ENCODE measurements around the gene OTUD5.
A peak's percentile ranks its signal among the peaks of the same experiment; 100 is the strongest.

OTUD5 gene

DNA sequence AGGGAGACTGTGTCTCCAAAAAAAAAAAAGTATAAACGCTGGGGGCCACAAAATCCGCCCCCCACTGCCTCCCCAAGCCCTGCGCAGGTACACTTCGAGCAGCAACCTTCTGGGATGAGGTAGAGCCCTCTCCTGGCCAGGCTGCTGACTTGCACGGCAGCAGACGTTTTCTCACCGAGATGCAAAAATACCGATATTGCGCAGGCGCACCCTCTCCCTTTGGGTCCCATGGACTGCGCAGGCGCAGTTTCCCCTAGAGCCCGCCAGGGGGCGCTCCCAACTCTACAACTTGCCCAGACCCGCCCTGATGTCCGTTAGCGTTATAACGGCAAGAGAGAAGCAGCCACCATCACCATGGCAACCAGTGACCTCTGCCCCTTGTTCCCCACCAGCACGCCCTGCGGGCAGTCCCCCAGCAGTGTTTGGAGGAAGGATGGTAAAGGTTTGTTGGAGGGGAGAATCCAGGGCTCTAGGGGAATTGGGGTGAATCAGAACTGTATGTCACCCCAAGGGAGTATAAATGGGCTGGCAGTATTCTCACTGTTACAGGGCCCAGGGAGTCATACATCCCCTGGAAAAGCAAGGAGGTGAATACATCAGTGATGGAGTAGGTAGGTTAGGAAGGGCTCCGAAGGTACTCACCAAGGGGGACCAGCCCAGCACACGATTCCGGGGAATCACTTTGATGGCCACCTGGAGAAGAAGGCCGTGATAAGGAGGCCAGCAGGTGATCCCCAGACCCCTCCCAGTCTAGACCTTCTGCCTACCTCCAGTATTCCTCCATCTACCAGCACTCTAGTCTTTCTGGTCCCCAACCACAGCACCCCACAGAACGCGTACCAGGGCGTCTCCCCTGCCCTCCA, 40.0 kb downstream of the OTUD5 start:
- no peaks in the 10 kb centered on the region for H3K27me3 ChIP-seq (ENCODE audit: insufficient read depth, low read length)
- peak overlapping the region; percentile 85; the same call in 1 of the 2 replicates for H3K9ac ChIP-seq (ENCODE audit: low read depth, low read length)
- peaks cover 51% of the 10 kb centered on the region for H3K36me3 ChIP-seq (ENCODE audit: insufficient read depth, low read depth, low read length)
- H3K27ac ChIP-seq (ENCODE audit: low read length), result peak overlapping the region; percentile 5
- peaks cover 12% of the 10 kb centered on the region for H3K4me1 ChIP-seq (ENCODE audit: insufficient read depth, low read length)
- no peaks in the 10 kb centered on the region for H3K9me3 ChIP-seq (ENCODE audit: insufficient read depth, low read depth, low read length)
- peak overlapping the region; percentile 89 for H3K4me3 ChIP-seq (ENCODE audit: low read length)

DNA sequence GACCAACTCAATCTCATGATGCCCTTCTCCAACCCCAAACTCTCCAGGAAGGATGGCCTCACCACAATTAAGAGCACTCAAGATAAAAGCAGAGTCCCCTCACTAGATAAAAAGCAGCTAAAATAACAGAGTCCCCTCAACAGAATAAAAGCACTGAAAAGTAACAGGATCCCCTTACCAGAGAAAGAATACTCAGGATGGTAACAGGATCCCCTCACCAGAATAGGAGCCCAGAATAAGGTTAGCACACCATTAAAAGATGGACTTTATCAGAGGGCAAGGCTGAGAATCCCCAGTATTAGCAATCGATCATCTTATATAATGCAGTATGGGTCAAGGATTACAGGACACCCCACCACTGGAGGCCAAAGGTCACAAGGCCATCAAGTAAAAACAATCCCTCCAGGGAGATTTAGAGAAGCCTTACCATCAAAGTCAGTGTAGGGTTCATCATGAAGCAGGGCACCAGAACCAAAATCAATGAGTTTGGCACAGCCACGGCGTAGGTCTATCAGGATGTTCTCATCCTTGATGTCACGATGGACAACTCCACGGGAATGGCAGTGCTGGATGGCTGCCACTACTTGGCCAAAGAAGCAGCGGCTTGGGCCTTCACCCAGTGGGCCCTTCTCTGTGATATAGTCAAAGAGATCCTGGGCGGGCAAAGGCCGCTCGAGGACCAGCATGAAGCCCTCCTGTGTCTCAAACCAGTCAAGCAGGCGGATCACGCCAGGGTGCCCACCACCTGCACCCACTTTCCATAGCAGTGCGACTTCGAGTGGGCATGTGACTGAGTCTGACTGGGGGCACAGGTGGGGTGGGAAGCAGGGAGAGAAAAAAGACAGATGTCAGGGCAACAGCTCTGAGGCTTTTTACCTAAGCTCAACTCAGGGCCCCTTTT, 42.6 kb downstream of the OTUD5 start:
- no peak overlapping the region for H3K9ac ChIP-seq (ENCODE audit: low read depth, low read length)
- peaks cover 46% of the 10 kb centered on the region for H3K36me3 ChIP-seq (ENCODE audit: insufficient read depth, low read depth, low read length)
- H3K9me3 ChIP-seq (ENCODE audit: insufficient read depth, low read depth, low read length), result no peaks in the 10 kb centered on the region
- H3K27ac ChIP-seq (ENCODE audit: low read length), result no peak overlapping the region
- H3K4me3 ChIP-seq (ENCODE audit: low read length), result peak overlapping the region; percentile 89; the same call in 1 of the 2 replicates
- H3K4me1 ChIP-seq (ENCODE audit: insufficient read depth, low read length), result peaks cover 2% of the 10 kb centered on the region; the same call in 1 of the 2 replicates
- no peaks in the 10 kb centered on the region for H3K27me3 ChIP-seq (ENCODE audit: insufficient read depth, low read length)

DNA sequence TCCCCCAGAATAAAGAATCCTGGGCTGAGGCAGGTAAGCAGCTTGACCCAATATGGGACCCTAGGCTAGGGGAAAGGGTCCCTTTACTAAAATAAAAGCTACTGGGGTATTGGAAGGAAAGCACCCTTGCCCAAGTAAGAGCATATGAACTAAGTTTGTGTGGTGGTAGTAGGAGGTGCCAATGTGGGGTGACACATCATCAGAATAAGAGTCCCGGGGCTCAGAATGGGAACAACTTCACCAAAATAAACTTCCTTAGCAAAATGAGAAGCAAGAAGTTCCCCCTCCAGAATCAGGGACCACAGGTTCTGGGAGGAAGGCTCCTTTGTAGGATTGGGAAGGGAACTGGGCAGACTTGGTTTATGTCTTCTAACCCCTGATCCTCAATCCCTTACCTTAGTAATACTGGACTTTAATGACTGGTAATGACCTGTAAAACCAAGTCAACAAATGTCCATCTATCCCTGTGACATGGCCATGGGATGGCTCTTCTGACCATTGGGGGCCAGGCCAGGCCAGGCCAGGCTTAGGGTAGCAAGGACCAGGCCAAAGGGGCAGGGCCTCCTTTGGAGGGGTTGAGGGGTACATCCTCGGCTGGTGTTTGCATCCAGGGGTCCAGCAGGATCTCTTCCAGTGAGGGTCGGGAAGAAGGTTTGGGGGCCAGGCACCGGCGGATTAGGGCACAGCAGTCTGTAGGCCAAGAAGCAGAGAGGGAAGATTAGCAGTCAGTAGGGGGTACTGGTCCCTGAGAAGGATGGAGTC, 43.6 kb downstream of the OTUD5 start:
- Histone ChIP-seq H3K9me3 (ENCODE audit: insufficient read depth, low read depth, low read length) (no peaks in the 10 kb centered on the region), H3K9ac (ENCODE audit: low read depth, low read length) (no peak overlapping the region), H3K4me3 (ENCODE audit: low read length) (peak overlapping the region; percentile 22; the same call in 1 of the 2 replicates), H3K4me1 (ENCODE audit: insufficient read depth, low read length) (no peaks in the 10 kb centered on the region), H3K36me3 (ENCODE audit: insufficient read depth, low read depth, low read length) (peaks cover 46% of the 10 kb centered on the region), H3K27me3 (ENCODE audit: insufficient read depth, low read length) (no peaks in the 10 kb centered on the region), H3K27ac (ENCODE audit: low read length) (no peak overlapping the region)

DNA sequence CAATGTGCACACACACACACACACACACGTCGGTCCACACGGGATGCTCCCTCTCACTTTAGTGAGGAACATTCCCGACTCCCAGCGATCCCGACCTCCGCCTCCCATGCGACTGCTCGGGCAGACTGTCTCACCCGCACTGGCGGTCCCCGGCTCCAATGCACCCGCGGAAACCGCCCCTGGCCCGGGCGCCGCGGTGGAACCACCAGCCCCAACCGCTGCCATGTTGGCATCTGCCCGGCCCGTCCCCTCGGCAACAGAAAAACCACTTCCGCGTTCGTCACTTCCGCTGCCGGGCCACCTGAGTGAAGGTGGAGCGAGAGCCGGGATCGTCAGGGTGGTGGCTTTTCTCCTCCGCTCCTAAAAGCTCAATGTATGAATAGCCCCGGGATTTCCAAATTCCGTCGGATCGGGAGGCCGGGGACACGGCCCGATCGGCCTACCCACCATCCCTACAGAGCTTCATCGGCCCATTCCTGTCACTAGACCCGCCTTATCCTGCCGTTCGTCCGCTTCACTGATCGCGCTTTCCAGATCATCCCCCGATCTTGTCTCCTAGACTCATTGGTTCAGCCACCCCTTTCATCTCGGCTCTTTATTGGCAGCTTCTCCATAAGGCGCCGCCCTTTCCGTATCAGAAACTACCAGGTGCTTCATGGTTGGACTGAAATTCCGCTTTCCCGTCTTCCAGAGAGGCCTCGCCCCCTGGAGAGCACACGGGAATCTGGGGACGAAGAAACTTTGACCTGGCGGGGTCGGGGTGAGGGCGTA, 45.8 kb downstream of the OTUD5 start, which contains the start of gene SLC35A2:
SLC35A2 (minus strand) TSS at position 235 of the 771 bp plus-strand sequence; CDS start at position 225, 10 bp downstream.
- H3K9me3 ChIP-seq (ENCODE audit: insufficient read depth, low read depth, low read length), result no peaks in the 10 kb centered on the region
- H3K27ac ChIP-seq (ENCODE audit: low read length), result no peak within 1 kb of the TSS
- H3K4me3 ChIP-seq (ENCODE audit: low read length), result peak within 1 kb of the TSS; percentile 81
- H3K9ac ChIP-seq (ENCODE audit: low read depth, low read length), result peak within 1 kb of the TSS; percentile 82
- H3K27me3 ChIP-seq (ENCODE audit: insufficient read depth, low read length), result no peaks in the 10 kb centered on the region
- H3K4me1 ChIP-seq (ENCODE audit: insufficient read depth, low read length), result no peaks in the 10 kb centered on the region
- H3K36me3 ChIP-seq (ENCODE audit: insufficient read depth, low read depth, low read length), result peaks cover 39% of the 10 kb centered on the region

DNA sequence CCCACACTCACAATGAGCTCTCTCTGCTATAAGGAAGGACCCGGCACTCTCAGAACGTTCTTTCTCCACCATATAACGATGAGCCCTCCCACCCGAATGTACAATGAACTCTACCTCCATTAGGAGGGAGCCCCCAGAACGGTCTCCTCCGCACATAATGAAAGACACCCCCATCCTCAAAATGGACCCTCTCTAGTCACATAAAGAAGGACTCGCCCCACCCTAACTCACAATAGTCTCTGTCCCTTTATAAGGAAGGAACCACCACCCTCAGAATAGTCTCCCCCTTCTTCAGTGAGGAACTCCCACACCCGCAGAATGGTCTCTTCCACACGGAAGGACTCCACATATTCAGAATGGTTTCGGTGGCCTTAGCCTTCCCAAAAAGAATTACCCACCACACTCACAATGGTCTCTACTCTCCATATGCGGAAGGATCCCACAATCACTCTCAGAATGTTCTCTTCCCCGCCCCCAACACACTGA, 46.4 kb downstream of the OTUD5 start:
- no peak overlapping the region for H3K27ac ChIP-seq (ENCODE audit: low read length)
- H3K36me3 ChIP-seq (ENCODE audit: insufficient read depth, low read depth, low read length), result peaks cover 41% of the 10 kb centered on the region
- H3K4me1 ChIP-seq (ENCODE audit: insufficient read depth, low read length), result no peaks in the 10 kb centered on the region
- H3K4me3 ChIP-seq (ENCODE audit: low read length), result peak overlapping the region; percentile 81
- H3K9ac ChIP-seq (ENCODE audit: low read depth, low read length), result peak overlapping the region; percentile 82
- no peaks in the 10 kb centered on the region for H3K9me3 ChIP-seq (ENCODE audit: insufficient read depth, low read depth, low read length)
- H3K27me3 ChIP-seq (ENCODE audit: insufficient read depth, low read length), result no peaks in the 10 kb centered on the region

DNA sequence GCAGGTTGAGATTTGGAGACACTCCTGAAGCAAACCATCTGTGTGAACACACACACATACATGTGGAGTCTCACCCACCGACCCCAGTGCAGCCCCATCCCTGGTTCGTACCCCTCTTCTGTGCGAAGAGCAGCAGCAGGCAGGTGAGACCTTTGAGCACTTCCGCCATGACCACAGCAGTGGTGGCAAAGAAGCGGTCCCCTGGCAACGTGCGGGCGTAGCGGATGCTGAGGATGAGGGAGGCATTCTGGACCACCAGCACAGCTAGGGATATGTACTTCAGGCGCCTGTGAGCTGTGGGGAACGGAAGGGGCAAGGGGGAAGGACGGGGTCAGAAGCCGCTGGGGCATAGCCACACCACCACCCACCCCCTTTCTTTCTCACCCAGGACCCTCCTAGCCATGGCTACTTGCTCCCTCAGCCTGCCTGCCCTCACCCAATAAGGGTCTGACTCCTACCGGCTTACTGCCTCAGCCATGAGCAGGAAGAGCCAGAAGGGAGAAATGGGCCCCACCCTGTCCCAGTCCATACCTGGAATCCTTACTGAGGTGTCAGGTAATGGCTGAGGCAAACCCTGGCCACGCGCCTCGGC, 47.6 kb downstream of the OTUD5 start:
- H3K27ac ChIP-seq (ENCODE audit: low read length), result no peak overlapping the region
- H3K27me3 ChIP-seq (ENCODE audit: insufficient read depth, low read length), result no peaks in the 10 kb centered on the region
- no peak overlapping the region for H3K4me3 ChIP-seq (ENCODE audit: low read length)
- peaks cover 34% of the 10 kb centered on the region for H3K36me3 ChIP-seq (ENCODE audit: insufficient read depth, low read depth, low read length)
- no peaks in the 10 kb centered on the region for H3K9me3 ChIP-seq (ENCODE audit: insufficient read depth, low read depth, low read length)
- H3K4me1 ChIP-seq (ENCODE audit: insufficient read depth, low read length), result no peaks in the 10 kb centered on the region
- H3K9ac ChIP-seq (ENCODE audit: low read depth, low read length), result no peak overlapping the region

DNA sequence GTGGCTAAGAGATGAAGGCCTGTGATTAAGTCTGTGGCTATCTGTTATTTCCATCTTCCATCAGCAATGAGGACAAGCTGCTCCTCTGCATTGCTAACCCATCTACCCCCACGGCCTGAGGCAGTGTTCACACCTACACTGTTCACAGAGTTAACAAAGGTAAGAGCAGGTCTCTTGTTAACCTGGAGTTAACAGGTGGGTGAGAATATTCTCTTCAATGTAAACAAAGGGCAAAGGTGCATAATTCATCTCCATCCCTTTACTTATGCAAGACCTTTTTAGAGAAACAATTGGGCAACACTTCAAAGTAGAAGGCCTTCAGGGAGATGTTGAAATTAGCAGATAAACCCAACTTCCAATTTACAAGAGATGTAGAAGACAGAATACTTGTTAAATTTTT, 48.8 kb downstream of the OTUD5 start:
- Histone ChIP-seq H3K36me3 (ENCODE audit: insufficient read depth, low read depth, low read length) (peaks cover 28% of the 10 kb centered on the region), H3K27me3 (ENCODE audit: insufficient read depth, low read length) (no peaks in the 10 kb centered on the region), H3K9me3 (ENCODE audit: insufficient read depth, low read depth, low read length) (no peaks in the 10 kb centered on the region), H3K27ac (ENCODE audit: low read length) (no peak overlapping the region), H3K4me3 (ENCODE audit: low read length) (no peak overlapping the region), H3K4me1 (ENCODE audit: insufficient read depth, low read length) (no peaks in the 10 kb centered on the region), H3K9ac (ENCODE audit: low read depth, low read length) (no peak overlapping the region)

DNA sequence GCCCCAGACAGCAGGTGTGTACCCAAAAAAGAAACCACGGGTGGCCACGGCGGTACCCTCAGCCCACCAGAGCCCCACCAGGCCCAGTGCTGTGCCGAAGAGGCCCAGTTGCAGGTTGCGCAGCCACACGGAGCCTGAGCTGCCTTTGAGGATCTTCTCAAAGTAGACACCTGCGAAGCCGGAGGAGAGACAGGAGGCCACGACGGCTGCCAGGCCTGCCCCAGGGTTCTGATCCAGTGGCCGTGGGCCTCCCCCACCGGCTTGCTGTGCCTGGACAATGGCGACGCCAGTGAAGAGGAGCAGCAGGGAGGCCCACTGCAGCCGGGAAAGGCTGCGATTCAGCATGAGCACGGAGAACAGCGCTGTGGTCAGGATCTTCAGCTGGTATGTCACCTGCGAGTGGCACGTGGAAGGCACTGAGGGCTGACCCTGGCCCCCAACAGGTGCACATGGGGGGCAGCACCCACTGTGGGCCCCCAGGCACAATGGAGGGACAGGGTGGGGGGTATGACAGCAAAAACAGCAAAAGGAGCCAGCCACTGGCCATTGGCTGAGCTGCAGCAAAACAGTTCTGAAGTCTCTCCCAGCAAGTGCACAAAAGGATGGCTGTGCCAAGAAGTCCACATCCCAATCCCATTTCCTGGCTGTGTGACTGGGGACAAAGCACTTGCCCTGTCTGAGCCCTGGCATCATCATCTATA, 52.2 kb downstream of the OTUD5 start:
- H3K9me3 ChIP-seq (ENCODE audit: insufficient read depth, low read depth, low read length), result no peaks in the 10 kb centered on the region
- no peaks in the 10 kb centered on the region for H3K27me3 ChIP-seq (ENCODE audit: insufficient read depth, low read length)
- H3K4me1 ChIP-seq (ENCODE audit: insufficient read depth, low read length), result no peaks in the 10 kb centered on the region
- H3K36me3 ChIP-seq (ENCODE audit: insufficient read depth, low read depth, low read length), result peaks cover 48% of the 10 kb centered on the region
- no peak overlapping the region for H3K27ac ChIP-seq (ENCODE audit: low read length)
- H3K9ac ChIP-seq (ENCODE audit: low read depth, low read length), result no peak overlapping the region
- H3K4me3 ChIP-seq (ENCODE audit: low read length), result no peak overlapping the region

DNA sequence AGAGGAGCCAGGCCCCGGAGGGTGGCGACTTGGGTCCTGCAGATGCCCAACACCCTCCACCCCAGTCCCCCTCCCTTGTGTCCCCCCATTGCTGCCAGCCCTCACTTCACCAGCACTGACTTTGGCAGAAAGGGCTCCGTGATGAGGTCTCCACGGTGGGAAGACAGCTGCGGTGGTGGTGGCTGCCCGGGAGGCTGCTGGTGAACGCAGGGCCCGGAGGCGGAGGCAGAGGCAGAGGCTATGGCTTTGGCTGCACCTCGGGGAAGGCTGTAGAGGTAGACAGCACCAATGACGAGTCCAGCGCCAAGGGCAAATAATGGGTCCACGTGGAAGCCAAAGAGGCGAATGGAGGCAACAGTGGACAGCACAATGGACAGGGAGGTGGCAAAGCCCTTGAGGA, 52.8 kb downstream of the OTUD5 start:
- H3K36me3 ChIP-seq (ENCODE audit: insufficient read depth, low read depth, low read length), result peaks cover 49% of the 10 kb centered on the region
- no peaks in the 10 kb centered on the region for H3K4me1 ChIP-seq (ENCODE audit: insufficient read depth, low read length)

DNA sequence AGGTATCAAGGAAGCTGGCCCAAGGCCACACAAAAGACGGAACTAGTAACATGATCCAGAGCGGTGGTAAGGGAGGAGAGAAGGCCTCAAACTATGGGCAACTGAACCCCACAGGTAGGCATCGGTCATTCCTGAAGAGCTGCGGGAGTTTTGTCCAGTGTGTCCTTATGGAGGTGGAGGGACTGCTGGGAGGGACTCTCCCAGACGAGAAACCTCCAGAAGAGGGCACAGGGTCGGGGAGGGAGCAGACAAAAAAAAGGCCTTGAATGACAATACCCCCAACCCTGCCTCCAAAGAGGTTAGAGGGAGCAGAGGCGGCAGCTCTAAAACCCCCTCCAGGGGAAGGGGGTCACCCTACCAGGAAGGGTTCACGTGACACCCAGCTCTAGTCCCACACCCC, 53.2 kb downstream of the OTUD5 start:
- H3K4me1 ChIP-seq (ENCODE audit: insufficient read depth, low read length), result no peaks in the 10 kb centered on the region

More for the DNA sequence above, 52.8 kb downstream of the OTUD5 start:
- Histone ChIP-seq H3K27ac (ENCODE audit: low read length) (no peak overlapping the region), H3K9ac (ENCODE audit: low read depth, low read length) (no peak overlapping the region), H3K9me3 (ENCODE audit: insufficient read depth, low read depth, low read length) (no peaks in the 10 kb centered on the region), H3K27me3 (ENCODE audit: insufficient read depth, low read length) (no peaks in the 10 kb centered on the region), H3K4me3 (ENCODE audit: low read length) (no peak overlapping the region)

More for the DNA sequence above, 53.2 kb downstream of the OTUD5 start:
- Histone ChIP-seq H3K9ac (ENCODE audit: low read depth, low read length) (no peak overlapping the region), H3K27ac (ENCODE audit: low read length) (no peak overlapping the region), H3K36me3 (ENCODE audit: insufficient read depth, low read depth, low read length) (peaks cover 54% of the 10 kb centered on the region), H3K9me3 (ENCODE audit: insufficient read depth, low read depth, low read length) (no peaks in the 10 kb centered on the region), H3K4me3 (ENCODE audit: low read length) (no peak overlapping the region), H3K27me3 (ENCODE audit: insufficient read depth, low read length) (no peaks in the 10 kb centered on the region)
